ENCODE results near the gene ZNF407. TPM values are rescaled to one million over a fixed set of nuclear protein-coding genes. Genes with fewer than 3 reads are reported as not detected.

ZNF407 gene
- total and polyA plus RNA-seq, 4 donors = 2.8 to 34.9 (median 9.5) TPM

DNA sequence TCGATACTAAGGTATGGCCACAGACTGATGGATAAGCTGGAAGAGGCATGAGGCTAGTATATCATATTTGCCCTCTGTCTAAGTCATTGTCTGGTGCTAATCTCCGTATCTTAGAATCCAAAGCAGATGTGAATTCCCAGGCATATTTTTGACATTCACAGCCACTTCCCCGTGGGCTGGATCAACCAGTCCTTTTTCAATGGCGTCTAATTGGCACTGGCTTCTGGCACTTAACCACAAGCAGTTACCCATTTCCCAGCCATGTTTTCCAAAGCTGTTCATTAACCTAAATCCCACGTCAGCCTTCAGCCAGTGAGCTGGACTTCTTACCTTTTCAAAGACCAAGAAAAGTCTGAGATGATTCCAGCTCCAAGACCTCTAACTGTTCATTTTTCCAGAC, 20.7 kb upstream of the ZNF407 start:
- Histone ChIP-seq H3K4me3 (no peak overlapping the region), H3K4me1 (ENCODE audit: control insufficient read depth in 5 of 5, insufficient read depth in 5 of 5, low read length in 5 of 5) (peaks cover 0 to 5% (median 0%) of the 10 kb centered on the region in 5 donors), H3K9me3 (ENCODE audit: control insufficient read depth in 4 of 4, insufficient read depth in 3 of 4, low read length in 3 of 4) (no peaks in the 10 kb centered on the region), H3K27ac (ENCODE audit: low read depth in 1 of 2, low read length in 1 of 2) (no peak overlapping the region), H3K9ac (ENCODE audit: insufficient read depth in 1 of 2, low read length in 2 of 2) (no peak overlapping the region), H3K27me3 (ENCODE audit: control insufficient read depth in 3 of 3, insufficient read depth in 3 of 3, low read length in 2 of 3) (no peaks in the 10 kb centered on the region), H3K36me3 (ENCODE audit: control insufficient read depth in 4 of 4, insufficient read depth in 4 of 4, low read length in 4 of 4) (no peaks in the 10 kb centered on the region)
- ATAC-seq (ENCODE audit: insufficient read depth, low FRiP score) = no peak
- TF ChIP-seq, protein P1, sequence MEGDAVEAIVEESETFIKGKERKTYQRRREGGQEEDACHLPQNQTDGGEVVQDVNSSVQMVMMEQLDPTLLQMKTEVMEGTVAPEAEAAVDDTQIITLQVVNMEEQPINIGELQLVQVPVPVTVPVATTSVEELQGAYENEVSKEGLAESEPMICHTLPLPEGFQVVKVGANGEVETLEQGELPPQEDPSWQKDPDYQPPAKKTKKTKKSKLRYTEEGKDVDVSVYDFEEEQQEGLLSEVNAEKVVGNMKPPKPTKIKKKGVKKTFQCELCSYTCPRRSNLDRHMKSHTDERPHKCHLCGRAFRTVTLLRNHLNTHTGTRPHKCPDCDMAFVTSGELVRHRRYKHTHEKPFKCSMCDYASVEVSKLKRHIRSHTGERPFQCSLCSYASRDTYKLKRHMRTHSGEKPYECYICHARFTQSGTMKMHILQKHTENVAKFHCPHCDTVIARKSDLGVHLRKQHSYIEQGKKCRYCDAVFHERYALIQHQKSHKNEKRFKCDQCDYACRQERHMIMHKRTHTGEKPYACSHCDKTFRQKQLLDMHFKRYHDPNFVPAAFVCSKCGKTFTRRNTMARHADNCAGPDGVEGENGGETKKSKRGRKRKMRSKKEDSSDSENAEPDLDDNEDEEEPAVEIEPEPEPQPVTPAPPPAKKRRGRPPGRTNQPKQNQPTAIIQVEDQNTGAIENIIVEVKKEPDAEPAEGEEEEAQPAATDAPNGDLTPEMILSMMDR (IDR thresholded peaks at IDR 0.05; ENCODE audit: control extremely low read depth, extremely low read depth) = no peak
- no peak for DNase-seq
- 53 to 56% methylated on average over 5 of the region's 5 CpGs for WGBS, 2 donors

DNA sequence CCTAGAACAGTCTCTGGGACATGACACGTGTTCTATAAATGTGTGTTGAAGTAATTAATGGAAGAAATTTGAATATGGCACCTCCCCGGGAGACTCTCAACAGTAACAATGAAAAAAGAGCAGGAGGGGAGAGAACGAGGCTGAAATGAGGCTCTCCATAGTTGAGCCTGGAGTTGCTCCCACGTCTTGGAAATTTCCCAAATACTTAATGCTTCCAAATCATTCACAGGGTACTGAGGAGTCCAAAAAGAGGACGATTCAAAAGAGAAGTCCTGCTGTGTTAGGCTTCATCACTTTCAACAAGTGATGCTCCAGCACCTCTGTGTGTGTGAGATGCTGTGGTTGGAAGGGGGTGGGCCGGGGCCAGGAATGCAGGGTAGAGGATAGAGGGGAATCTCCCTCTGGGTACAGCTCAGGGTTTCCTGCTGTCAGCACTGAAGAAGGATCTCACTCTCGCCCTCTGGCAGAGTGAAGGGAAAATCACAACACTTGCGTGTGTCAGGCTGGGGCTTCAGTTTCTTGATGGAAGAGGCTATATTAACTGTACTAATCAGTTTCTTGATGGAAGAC, 18.1 kb upstream of the ZNF407 start:
- TF ChIP-seq, protein P1 (IDR thresholded peaks at IDR 0.05; ENCODE audit: control extremely low read depth, extremely low read depth) = no peak
- no peaks in the 10 kb centered on the region for H3K36me3 ChIP-seq (ENCODE audit: control insufficient read depth in 4 of 4, insufficient read depth in 4 of 4, low read length in 4 of 4)
- H3K9me3 ChIP-seq (ENCODE audit: control insufficient read depth in 4 of 4, insufficient read depth in 3 of 4, low read length in 3 of 4) = peaks cover 0 to 3% (median 0%) of the 10 kb centered on the region in 4 donors
- ATAC-seq (ENCODE audit: insufficient read depth, low FRiP score) = no peak
- peaks cover 0 to 8% (median 0%) of the 10 kb centered on the region in 5 donors for H3K4me1 ChIP-seq (ENCODE audit: control insufficient read depth in 5 of 5, insufficient read depth in 5 of 5, low read length in 5 of 5)
- no peak overlapping the region for H3K9ac ChIP-seq (ENCODE audit: insufficient read depth in 1 of 2, low read length in 2 of 2)
- DNase-seq = peak in 2 of 3 donors; percentile 35 to 56
- H3K4me3 ChIP-seq = no peak overlapping the region
- no peak overlapping the region for H3K27ac ChIP-seq (ENCODE audit: low read depth in 1 of 2, low read length in 1 of 2)
- no peaks in the 10 kb centered on the region for H3K27me3 ChIP-seq (ENCODE audit: control insufficient read depth in 3 of 3, insufficient read depth in 3 of 3, low read length in 2 of 3)
- 38 to 64% methylated on average over 8 of the region's 8 CpGs for WGBS, 2 donors

DNA sequence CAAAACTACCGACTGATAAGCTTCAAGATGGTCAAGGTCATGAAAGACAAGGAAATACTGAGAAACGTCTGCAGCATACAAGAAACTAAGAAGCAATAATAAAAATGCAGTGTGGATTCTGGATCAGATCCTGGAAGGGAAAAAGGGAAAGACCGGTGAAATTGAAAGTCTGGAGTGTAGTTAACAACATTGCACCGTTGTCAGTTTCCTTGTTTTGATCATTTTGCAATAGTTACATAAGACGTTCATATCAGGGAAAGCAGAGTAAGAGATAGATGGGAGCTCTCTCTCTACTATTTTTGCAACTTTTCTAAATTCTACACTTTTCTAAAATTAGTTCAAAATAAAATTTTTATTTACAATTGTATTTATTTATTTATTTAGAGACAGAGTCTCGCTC, 15.0 kb upstream of the ZNF407 start:
- peaks cover 0 to 3% (median 0%) of the 10 kb centered on the region in 4 donors for H3K9me3 ChIP-seq (ENCODE audit: control insufficient read depth in 4 of 4, insufficient read depth in 3 of 4, low read length in 3 of 4)
- H3K27ac ChIP-seq (ENCODE audit: low read depth in 1 of 2, low read length in 1 of 2) = no peak overlapping the region
- TF ChIP-seq, protein P1 (IDR thresholded peaks at IDR 0.05; ENCODE audit: control extremely low read depth, extremely low read depth) = no peak
- WGBS, 2 donors = 33 to 44% methylated on average over 6 of the region's 6 CpGs
- no peak overlapping the region for H3K9ac ChIP-seq (ENCODE audit: insufficient read depth in 1 of 2, low read length in 2 of 2)
- H3K4me1 ChIP-seq (ENCODE audit: control insufficient read depth in 5 of 5, insufficient read depth in 5 of 5, low read length in 5 of 5) = peaks cover 0 to 8% (median 0%) of the 10 kb centered on the region in 5 donors
- DNase-seq (no peak), ATAC-seq (ENCODE audit: insufficient read depth, low FRiP score) (no peak)
- peaks cover 0 to 6% (median 0%) of the 10 kb centered on the region in 3 donors for H3K27me3 ChIP-seq (ENCODE audit: control insufficient read depth in 3 of 3, insufficient read depth in 3 of 3, low read length in 2 of 3)
- no peak overlapping the region for H3K4me3 ChIP-seq
- H3K36me3 ChIP-seq (ENCODE audit: control insufficient read depth in 4 of 4, insufficient read depth in 4 of 4, low read length in 4 of 4) = no peaks in the 10 kb centered on the region

DNA sequence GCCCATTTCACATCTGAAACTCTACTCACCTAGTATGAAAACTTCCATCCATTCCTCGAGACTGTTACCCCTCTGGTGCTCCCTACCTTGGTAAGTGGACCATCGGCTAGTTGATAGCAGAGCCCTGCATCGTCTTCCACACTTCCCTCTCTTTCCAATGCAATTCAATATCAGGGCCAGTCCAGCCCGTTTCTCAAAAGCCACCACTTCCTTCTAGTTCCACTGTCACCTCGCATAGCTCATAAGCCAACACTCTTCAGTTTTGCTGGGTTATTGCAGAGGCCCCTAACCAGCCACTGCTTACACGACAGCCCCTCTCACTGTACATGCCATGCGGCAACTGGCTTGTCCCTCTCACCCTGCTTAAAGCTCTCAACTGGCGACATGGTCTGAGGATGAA, 10.2 kb upstream of the ZNF407 start:
- ATAC-seq (ENCODE audit: insufficient read depth, low FRiP score) = no peak

More for the DNA sequence above, 10.2 kb upstream of the ZNF407 start:
- Histone ChIP-seq H3K36me3 (ENCODE audit: control insufficient read depth in 4 of 4, insufficient read depth in 4 of 4, low read length in 4 of 4) (peaks cover 0 to 2% (median 0%) of the 10 kb centered on the region in 4 donors), H3K27me3 (ENCODE audit: control insufficient read depth in 3 of 3, insufficient read depth in 3 of 3, low read length in 2 of 3) (peaks cover 0 to 7% (median 0%) of the 10 kb centered on the region in 3 donors), H3K4me3 (no peak overlapping the region), H3K9me3 (ENCODE audit: control insufficient read depth in 4 of 4, insufficient read depth in 3 of 4, low read length in 3 of 4) (peaks cover 0 to 3% (median 0%) of the 10 kb centered on the region in 4 donors), H3K27ac (ENCODE audit: low read depth in 1 of 2, low read length in 1 of 2) (no peak overlapping the region), H3K4me1 (ENCODE audit: control insufficient read depth in 5 of 5, insufficient read depth in 5 of 5, low read length in 5 of 5) (peaks cover 0 to 3% (median 0%) of the 10 kb centered on the region in 5 donors), H3K9ac (ENCODE audit: insufficient read depth in 1 of 2, low read length in 2 of 2) (no peak overlapping the region)
- 52 to 66% methylated on average over 8 of the region's 8 CpGs for WGBS, 2 donors
- DNase-seq = no peak
- TF ChIP-seq, protein P1 (IDR thresholded peaks at IDR 0.05; ENCODE audit: control extremely low read depth, extremely low read depth) = no peak
